Liver (tissue), 9 donors: Measurements from ENCODE around the gene GIT2. TPM values are rescaled to one million over a fixed set of nuclear protein-coding genes. Genes with fewer than 3 reads are reported as not detected.
A peak's percentile ranks its signal among the peaks of the same experiment; 100 is the strongest.

Experiments
- DNase-seq: peaks from one replicate; pipeline ENCODE4 v3.0.0-alpha.2; 2017; ENCODE audit warnings: low spot score
- H3K27ac ChIP-seq, 2 donors: one replicate each; pipeline ENCODE4 v1.7.0; 2013; ENCODE audit warnings: inconsistent platforms in 2 of 2, low read length in 2 of 2, control low read depth in 1 of 2, low read depth in 1 of 2, mild to moderate bottlenecking in 1 of 2
- H3K27me3 ChIP-seq, 4 donors: one replicate each; pipeline versions ENCODE4 v1.6.1 to v1.7.0; 2013; ENCODE audit warnings: low read length in 3 of 4, inconsistent platforms in 1 of 4, mild to moderate bottlenecking in 1 of 4, moderate library complexity in 1 of 4; ENCODE audit not compliant: control insufficient read depth in 4 of 4, insufficient read depth in 4 of 4
- H3K36me3 ChIP-seq, 4 donors: one replicate each; pipeline versions ENCODE4 v1.6.1 to v1.7.0; 2013; ENCODE audit warnings: low read length in 3 of 4, mild to moderate bottlenecking in 3 of 4, low read depth in 1 of 4, moderate library complexity in 1 of 4; ENCODE audit not compliant: control insufficient read depth in 4 of 4, insufficient read depth in 3 of 4
- H3K4me1 ChIP-seq, 4 donors: one replicate each; pipeline versions ENCODE4 v1.6.1 to v1.7.0; 2013; ENCODE audit warnings: low read length in 3 of 4, mild to moderate bottlenecking in 3 of 4, moderate library complexity in 1 of 4; ENCODE audit not compliant: control insufficient read depth in 4 of 4, insufficient read depth in 4 of 4
- H3K4me3 ChIP-seq, 3 donors: one replicate each; pipeline versions ENCODE4 v1.6.1 to v1.7.0; 2013; ENCODE audit warnings: low read length in 3 of 3, control low read depth in 1 of 3, low read depth in 1 of 3, mild to moderate bottlenecking in 1 of 3
- H3K9ac ChIP-seq, 2 donors: one replicate each; pipeline ENCODE4 v1.7.0; 2013; ENCODE audit warnings: low read length in 2 of 2, mild to moderate bottlenecking in 2 of 2, moderate library complexity in 2 of 2, control low read depth in 1 of 2, low read depth in 1 of 2
- H3K9me3 ChIP-seq, 4 donors: one replicate each; pipeline versions ENCODE4 v1.6.1 to v1.7.0; 2013; ENCODE audit warnings: low read length in 3 of 4; ENCODE audit not compliant: control insufficient read depth in 4 of 4
- EGR1 ChIP-seq, 2 donors: IDR thresholded peaks; 2 replicates each; pipeline ENCODE4 v1.6.1; 2016 to 2018; ENCODE audit warnings: antibody characterized with exemption in 2 of 2, low read depth in 2 of 2
- FOXA2 ChIP-seq: IDR thresholded peaks from 2 replicates; pipeline ENCODE4 v1.6.1; 2016; ENCODE audit warnings: antibody characterized with exemption
- GABPA ChIP-seq, 2 donors: IDR thresholded peaks in 1 of 2; conservative IDR thresholded peaks in 1 of 2; 2 replicates each; pipeline ENCODE4 v1.6.1; 2016; ENCODE audit warnings: antibody characterized with exemption in 2 of 2, mild to moderate bottlenecking in 1 of 2, moderate library complexity in 1 of 2
- HNF4A ChIP-seq, 2 donors: conservative IDR thresholded peaks; 2 replicates each; pipeline ENCODE4 v1.6.1; 2016; ENCODE audit warnings: antibody characterized with exemption in 2 of 2, mild to moderate bottlenecking in 2 of 2
- HNF4G ChIP-seq: IDR thresholded peaks from 2 replicates; pipeline ENCODE4 v1.6.1; 2016; ENCODE audit warnings: antibody characterized with exemption
- JUND ChIP-seq, 2 donors: IDR thresholded peaks; 2 replicates each; pipeline ENCODE4 v1.6.1; 2016; ENCODE audit warnings: antibody characterized with exemption in 2 of 2
- NR2F2 ChIP-seq: IDR thresholded peaks from 2 replicates; pipeline ENCODE4 v1.6.1; 2016; ENCODE audit warnings: antibody characterized with exemption
- RAD21 ChIP-seq, 2 donors: IDR thresholded peaks; 2 replicates each; pipeline ENCODE4 v1.6.1; 2016; ENCODE audit warnings: antibody characterized with exemption in 2 of 2, mild to moderate bottlenecking in 2 of 2
- RXRA ChIP-seq, 2 donors: IDR thresholded peaks; 2 replicates each; pipeline ENCODE4 v1.6.1; 2017 to 2018; ENCODE audit warnings: antibody characterized with exemption in 2 of 2, mild to moderate bottlenecking in 1 of 2
- SP1 ChIP-seq: IDR thresholded peaks from 2 replicates; pipeline ENCODE4 v1.6.1; 2018; ENCODE audit warnings: antibody characterized with exemption, mild to moderate bottlenecking
- TAF1 ChIP-seq: conservative IDR thresholded peaks from 2 replicates; pipeline ENCODE4 v1.6.1; 2016; ENCODE audit warnings: antibody characterized with exemption, mild to moderate bottlenecking
- WGBS: extraction: QIAGEN DNeasy Blood & Tissue Kit; methylation state at CpG from one replicate; pipeline ENCODE4 v1.1.7; 2013; 5-methylcytosine and 5-hydroxymethylcytosine counted together
- polyA plus RNA-seq, 2 donors: library from polyadenylated mRNA; stranded (reverse) in 1 of 2; unstranded in 1 of 2; fragments of 200-250 nt in 1 of 2; fragments of >200 nt in 1 of 2; fragmentation: Nextera tagmentation in 1 of 2; extraction: Ambion mirVana in 1 of 2; gene quantifications; one replicate each; pipeline versions ENCODE4 v1.2.1 to v1.2.3, GENCODE V29; 2013 to 2015
- total RNA-seq, 2 donors: library from RNA; depleted of rRNA; stranded (reverse); fragments of >200 nt; gene quantifications; one replicate each; pipeline ENCODE4 v1.2.3, GENCODE V29; 2014
- TF ChIP-seq, protein P1 (sequence below): IDR thresholded peaks from 2 replicates; pipeline ENCODE4 v1.6.1; 2016; ENCODE audit warnings: antibody characterized with exemption, mild to moderate bottlenecking
- TF ChIP-seq, protein P2 (sequence below): IDR thresholded peaks from 2 replicates; pipeline ENCODE4 v1.6.1; 2016; ENCODE audit warnings: antibody characterized with exemption
- TF ChIP-seq, protein P3 (sequence below): IDR thresholded peaks from 2 replicates; pipeline ENCODE4 v1.6.1; 2016; ENCODE audit warnings: antibody characterized with exemption
- donor health status: healthy.
- donor health status: healthy.
- donor health status: healthy.
- donor health status: healthy.
- donor health status: healthy.

The GIT2 gene
- total and polyA plus RNA-seq, 4 donors: 6.7 to 30.4 (median 16.7) TPM

DNA sequence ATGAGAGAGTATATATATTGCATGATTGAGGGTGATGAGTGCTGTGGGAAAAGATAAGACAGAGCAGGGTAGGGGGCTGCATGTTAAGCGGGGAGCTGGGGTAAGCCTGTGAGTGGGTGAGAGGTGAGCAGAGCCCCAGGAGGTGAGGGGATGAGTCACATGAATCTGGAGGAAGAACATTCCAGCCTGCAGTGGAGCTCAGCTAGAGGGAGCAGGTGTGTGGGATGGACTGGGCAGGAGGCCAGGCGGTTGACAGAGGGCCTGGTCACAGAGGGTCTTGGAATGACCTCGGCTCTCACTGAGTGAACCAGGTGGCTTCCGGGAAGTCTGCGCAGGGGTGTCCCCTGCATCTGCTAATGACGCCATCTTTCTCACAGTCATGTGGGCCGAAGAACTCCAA is 44.4 kb downstream of the GIT2 start:
- H3K4me3 ChIP-seq: no peak overlapping the region
- H3K27ac ChIP-seq: peak overlapping the region in 1 of 2 donors; percentile 13
- H3K27me3 ChIP-seq: no peaks in the 10 kb centered on the region
- no peak overlapping the region for H3K9ac ChIP-seq
- H3K9me3 ChIP-seq: no peaks in the 10 kb centered on the region
- no peak for TF ChIP-seq HNF4A (conservative IDR thresholded peaks at IDR 0.05)
- peak in 1 of 2 donors; percentile 6 for TF ChIP-seq RXRA (IDR thresholded peaks at IDR 0.05)
- no peak for DNase-seq
- H3K4me1 ChIP-seq: peaks cover 6 to 53% (median 38%) of the 10 kb centered on the region in 4 donors
- 87% methylated on average over 7 of the region's 7 CpGs for WGBS
- H3K36me3 ChIP-seq: peaks cover 9 to 26% (median 24%) of the 10 kb centered on the region in 4 donors

DNA sequence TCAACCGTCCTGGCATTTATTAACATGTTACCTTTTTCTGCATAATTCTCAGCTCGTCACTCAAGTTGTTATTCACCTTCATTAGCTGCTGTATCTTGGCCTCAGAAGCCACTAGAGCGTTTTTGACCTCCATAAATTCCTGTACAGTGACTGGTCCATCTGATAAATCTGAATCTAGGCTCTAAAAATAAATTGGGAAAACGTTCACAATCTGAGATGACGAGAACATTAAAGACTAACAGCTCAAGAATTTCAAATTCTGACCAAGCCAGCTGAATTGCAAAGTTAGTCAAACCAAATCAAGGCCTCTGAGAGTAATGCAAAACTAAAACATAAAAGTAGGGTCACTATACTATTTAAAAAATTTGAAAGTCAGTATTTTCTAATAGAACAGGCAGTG is 45.0 kb downstream of the GIT2 start:
- no peak overlapping the region for H3K27ac ChIP-seq
- H3K27me3 ChIP-seq: no peaks in the 10 kb centered on the region
- no peak overlapping the region for H3K4me3 ChIP-seq
- WGBS: 87% methylated on average over 5 of the region's 5 CpGs
- peaks cover 6 to 57% (median 40%) of the 10 kb centered on the region in 4 donors for H3K4me1 ChIP-seq
- peaks cover 9 to 24% (median 23%) of the 10 kb centered on the region in 4 donors for H3K36me3 ChIP-seq
- no peak for DNase-seq
- H3K9me3 ChIP-seq: no peaks in the 10 kb centered on the region
- no peak overlapping the region for H3K9ac ChIP-seq
- TF ChIP-seq NR2F2 (no peak), FOXA2 (no peak), GABPA (IDR thresholded peaks at IDR 0.05 in 1 of 2, conservative IDR thresholded peaks at IDR 0.05 in 1 of 2) (no peak), HNF4A (conservative IDR thresholded peaks at IDR 0.05) (no peak), SP1 (no peak), JUND (IDR thresholded peaks at IDR 0.05) (no peak), HNF4G (no peak), TAF1 (no peak), RAD21 (IDR thresholded peaks at IDR 0.05) (no peak), EGR1 (IDR thresholded peaks at IDR 0.05; ENCODE audit: low read depth in 2 of 2) (no peak)
- TF ChIP-seq, protein P1, sequence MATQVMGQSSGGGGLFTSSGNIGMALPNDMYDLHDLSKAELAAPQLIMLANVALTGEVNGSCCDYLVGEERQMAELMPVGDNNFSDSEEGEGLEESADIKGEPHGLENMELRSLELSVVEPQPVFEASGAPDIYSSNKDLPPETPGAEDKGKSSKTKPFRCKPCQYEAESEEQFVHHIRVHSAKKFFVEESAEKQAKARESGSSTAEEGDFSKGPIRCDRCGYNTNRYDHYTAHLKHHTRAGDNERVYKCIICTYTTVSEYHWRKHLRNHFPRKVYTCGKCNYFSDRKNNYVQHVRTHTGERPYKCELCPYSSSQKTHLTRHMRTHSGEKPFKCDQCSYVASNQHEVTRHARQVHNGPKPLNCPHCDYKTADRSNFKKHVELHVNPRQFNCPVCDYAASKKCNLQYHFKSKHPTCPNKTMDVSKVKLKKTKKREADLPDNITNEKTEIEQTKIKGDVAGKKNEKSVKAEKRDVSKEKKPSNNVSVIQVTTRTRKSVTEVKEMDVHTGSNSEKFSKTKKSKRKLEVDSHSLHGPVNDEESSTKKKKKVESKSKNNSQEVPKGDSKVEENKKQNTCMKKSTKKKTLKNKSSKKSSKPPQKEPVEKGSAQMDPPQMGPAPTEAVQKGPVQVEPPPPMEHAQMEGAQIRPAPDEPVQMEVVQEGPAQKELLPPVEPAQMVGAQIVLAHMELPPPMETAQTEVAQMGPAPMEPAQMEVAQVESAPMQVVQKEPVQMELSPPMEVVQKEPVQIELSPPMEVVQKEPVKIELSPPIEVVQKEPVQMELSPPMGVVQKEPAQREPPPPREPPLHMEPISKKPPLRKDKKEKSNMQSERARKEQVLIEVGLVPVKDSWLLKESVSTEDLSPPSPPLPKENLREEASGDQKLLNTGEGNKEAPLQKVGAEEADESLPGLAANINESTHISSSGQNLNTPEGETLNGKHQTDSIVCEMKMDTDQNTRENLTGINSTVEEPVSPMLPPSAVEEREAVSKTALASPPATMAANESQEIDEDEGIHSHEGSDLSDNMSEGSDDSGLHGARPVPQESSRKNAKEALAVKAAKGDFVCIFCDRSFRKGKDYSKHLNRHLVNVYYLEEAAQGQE: no peak
- TF ChIP-seq, protein P2, sequence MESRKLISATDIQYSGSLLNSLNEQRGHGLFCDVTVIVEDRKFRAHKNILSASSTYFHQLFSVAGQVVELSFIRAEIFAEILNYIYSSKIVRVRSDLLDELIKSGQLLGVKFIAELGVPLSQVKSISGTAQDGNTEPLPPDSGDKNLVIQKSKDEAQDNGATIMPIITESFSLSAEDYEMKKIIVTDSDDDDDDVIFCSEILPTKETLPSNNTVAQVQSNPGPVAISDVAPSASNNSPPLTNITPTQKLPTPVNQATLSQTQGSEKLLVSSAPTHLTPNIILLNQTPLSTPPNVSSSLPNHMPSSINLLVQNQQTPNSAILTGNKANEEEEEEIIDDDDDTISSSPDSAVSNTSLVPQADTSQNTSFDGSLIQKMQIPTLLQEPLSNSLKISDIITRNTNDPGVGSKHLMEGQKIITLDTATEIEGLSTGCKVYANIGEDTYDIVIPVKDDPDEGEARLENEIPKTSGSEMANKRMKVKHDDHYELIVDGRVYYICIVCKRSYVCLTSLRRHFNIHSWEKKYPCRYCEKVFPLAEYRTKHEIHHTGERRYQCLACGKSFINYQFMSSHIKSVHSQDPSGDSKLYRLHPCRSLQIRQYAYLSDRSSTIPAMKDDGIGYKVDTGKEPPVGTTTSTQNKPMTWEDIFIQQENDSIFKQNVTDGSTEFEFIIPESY: no peak
- TF ChIP-seq, protein P3, sequence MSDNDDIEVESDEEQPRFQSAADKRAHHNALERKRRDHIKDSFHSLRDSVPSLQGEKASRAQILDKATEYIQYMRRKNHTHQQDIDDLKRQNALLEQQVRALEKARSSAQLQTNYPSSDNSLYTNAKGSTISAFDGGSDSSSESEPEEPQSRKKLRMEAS: no peak

DNA sequence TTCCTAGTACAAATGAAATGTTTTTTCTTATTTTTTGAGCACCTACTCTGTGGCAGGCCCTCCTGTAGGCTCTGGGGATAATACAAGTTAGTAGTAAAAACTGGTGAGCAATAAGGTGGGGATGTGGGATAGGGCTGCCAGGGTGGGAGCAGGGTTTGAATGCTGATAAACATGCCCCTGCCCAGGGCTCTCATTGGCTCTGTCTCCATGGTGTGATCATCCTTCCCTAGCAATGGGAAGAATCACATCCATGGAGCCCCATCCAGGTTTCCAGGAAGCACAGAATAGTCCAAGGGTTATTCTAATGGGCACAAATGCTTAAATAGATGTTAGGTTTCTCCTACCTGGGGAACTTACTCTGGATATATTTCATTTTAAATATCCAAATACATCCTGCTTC is 45.5 kb downstream of the GIT2 start:
- Histone ChIP-seq H3K4me1 (peaks cover 6 to 57% (median 40%) of the 10 kb centered on the region in 4 donors), H3K4me3 (no peak overlapping the region), H3K9ac (no peak overlapping the region), H3K36me3 (peaks cover 9 to 24% (median 23%) of the 10 kb centered on the region in 4 donors), H3K9me3 (no peaks in the 10 kb centered on the region), H3K27ac (no peak overlapping the region), H3K27me3 (no peaks in the 10 kb centered on the region)
- TF ChIP-seq TAF1: no peak
- no peak for TF ChIP-seq HNF4A (conservative IDR thresholded peaks at IDR 0.05)
- TF ChIP-seq, protein P3: no peak
- no peak for DNase-seq
